Measurements from ENCODE around the gene LHX6. TPM values are rescaled to one million over a fixed set of nuclear protein-coding genes. Genes with fewer than 3 reads are reported as not detected.
A peak's percentile ranks its signal among the peaks of the same experiment; 100 is the strongest.

LHX6 gene
- total RNA-seq, 1 donor = not detected

- no peak overlapping the region for H3K4me3 ChIP-seq (ENCODE audit: low read depth, low read length)
- no peak for DNase-seq (ENCODE audit: low read depth)
- TF ChIP-seq CTCF (IDR thresholded peaks at IDR 0.05; ENCODE audit: insufficient read depth, low read depth, low read length) = no peak
These were observed 7.9 kb upstream of the LHX6 start for GRCh38 chr9:122236681-122237080.

- TF ChIP-seq CTCF (IDR thresholded peaks at IDR 0.05; ENCODE audit: insufficient read depth, low read depth, low read length) = no peak
- H3K4me3 ChIP-seq (ENCODE audit: low read depth, low read length) = no peak overlapping the region
- DNase-seq (ENCODE audit: low read depth) = no peak
These were observed 5.4 kb upstream of the LHX6 start for GRCh38 chr9:122234022-122234748.

GRCh38 chr9:122232796-122233306 is 4.1 kb upstream of the LHX6 start:
- no peak for DNase-seq (ENCODE audit: low read depth)
- no peak for TF ChIP-seq CTCF (IDR thresholded peaks at IDR 0.05; ENCODE audit: insufficient read depth, low read depth, low read length)
- H3K4me3 ChIP-seq (ENCODE audit: low read depth, low read length) = no peak overlapping the region

GRCh38 chr9:122229485-122229837 is 704 bp upstream of the LHX6 start:
- no peak for DNase-seq (ENCODE audit: low read depth)
- no peak for TF ChIP-seq CTCF (IDR thresholded peaks at IDR 0.05; ENCODE audit: insufficient read depth, low read depth, low read length)
- H3K4me3 ChIP-seq (ENCODE audit: low read depth, low read length) = no peak overlapping the region

- peak overlapping the region; percentile 26 for H3K4me3 ChIP-seq (ENCODE audit: low read depth, low read length)
- no peak for DNase-seq (ENCODE audit: low read depth)
These were observed 578 bp downstream of the LHX6 start for GRCh38 chr9:122228191-122228567.

GRCh38 chr9:122227575-122227900 is 1.2 kb downstream of the LHX6 start:
- no peak overlapping the region for H3K4me3 ChIP-seq (ENCODE audit: low read depth, low read length)
- no peak for TF ChIP-seq CTCF (IDR thresholded peaks at IDR 0.05; ENCODE audit: insufficient read depth, low read depth, low read length)
- no peak for DNase-seq (ENCODE audit: low read depth)

More at GRCh38 chr9:122228191-122228567, 578 bp downstream of the LHX6 start:
- no peak for TF ChIP-seq CTCF (IDR thresholded peaks at IDR 0.05; ENCODE audit: insufficient read depth, low read depth, low read length)
